HL-60 (cell line): ENCODE measurements around the gene DIRAS2.

ENCODE experiments used
- TF ChIP-seq, protein P1 (sequence below): IDR thresholded peaks from one replicate; pipeline ENCODE4 v1.5.1; 2011; ENCODE audit warnings: low read length, control low read depth, inconsistent platforms; ENCODE audit not compliant: insufficient read depth
- TF ChIP-seq, protein P2 (sequence below): IDR thresholded peaks from 2 replicates; pipeline ENCODE4 v1.6.1; 2012; ENCODE audit warnings: low read depth; ENCODE audit not compliant: insufficient replicate concordance

DNA sequence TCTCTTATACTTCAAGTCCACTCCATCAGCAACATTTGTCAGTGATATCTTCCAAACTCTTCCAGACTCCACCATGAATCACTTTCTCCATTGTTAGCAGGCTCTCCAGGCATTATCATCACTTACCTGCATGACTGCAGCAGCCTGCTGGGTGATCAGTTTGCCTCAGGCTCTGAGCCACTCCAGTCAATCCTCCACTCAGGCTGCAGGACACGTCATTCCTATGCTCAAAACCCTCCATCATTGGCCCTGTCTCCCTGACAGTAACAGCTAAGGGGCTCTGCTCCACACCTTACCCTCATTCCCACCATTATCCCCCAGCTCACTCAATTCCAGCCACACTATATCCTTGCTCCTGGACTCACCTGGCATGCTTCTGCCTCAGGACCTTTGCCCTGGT, 10.7 kb downstream of the DIRAS2 start:
- TF ChIP-seq, protein P1, sequence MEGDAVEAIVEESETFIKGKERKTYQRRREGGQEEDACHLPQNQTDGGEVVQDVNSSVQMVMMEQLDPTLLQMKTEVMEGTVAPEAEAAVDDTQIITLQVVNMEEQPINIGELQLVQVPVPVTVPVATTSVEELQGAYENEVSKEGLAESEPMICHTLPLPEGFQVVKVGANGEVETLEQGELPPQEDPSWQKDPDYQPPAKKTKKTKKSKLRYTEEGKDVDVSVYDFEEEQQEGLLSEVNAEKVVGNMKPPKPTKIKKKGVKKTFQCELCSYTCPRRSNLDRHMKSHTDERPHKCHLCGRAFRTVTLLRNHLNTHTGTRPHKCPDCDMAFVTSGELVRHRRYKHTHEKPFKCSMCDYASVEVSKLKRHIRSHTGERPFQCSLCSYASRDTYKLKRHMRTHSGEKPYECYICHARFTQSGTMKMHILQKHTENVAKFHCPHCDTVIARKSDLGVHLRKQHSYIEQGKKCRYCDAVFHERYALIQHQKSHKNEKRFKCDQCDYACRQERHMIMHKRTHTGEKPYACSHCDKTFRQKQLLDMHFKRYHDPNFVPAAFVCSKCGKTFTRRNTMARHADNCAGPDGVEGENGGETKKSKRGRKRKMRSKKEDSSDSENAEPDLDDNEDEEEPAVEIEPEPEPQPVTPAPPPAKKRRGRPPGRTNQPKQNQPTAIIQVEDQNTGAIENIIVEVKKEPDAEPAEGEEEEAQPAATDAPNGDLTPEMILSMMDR, result no peak
- TF ChIP-seq, protein P2, sequence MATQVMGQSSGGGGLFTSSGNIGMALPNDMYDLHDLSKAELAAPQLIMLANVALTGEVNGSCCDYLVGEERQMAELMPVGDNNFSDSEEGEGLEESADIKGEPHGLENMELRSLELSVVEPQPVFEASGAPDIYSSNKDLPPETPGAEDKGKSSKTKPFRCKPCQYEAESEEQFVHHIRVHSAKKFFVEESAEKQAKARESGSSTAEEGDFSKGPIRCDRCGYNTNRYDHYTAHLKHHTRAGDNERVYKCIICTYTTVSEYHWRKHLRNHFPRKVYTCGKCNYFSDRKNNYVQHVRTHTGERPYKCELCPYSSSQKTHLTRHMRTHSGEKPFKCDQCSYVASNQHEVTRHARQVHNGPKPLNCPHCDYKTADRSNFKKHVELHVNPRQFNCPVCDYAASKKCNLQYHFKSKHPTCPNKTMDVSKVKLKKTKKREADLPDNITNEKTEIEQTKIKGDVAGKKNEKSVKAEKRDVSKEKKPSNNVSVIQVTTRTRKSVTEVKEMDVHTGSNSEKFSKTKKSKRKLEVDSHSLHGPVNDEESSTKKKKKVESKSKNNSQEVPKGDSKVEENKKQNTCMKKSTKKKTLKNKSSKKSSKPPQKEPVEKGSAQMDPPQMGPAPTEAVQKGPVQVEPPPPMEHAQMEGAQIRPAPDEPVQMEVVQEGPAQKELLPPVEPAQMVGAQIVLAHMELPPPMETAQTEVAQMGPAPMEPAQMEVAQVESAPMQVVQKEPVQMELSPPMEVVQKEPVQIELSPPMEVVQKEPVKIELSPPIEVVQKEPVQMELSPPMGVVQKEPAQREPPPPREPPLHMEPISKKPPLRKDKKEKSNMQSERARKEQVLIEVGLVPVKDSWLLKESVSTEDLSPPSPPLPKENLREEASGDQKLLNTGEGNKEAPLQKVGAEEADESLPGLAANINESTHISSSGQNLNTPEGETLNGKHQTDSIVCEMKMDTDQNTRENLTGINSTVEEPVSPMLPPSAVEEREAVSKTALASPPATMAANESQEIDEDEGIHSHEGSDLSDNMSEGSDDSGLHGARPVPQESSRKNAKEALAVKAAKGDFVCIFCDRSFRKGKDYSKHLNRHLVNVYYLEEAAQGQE, result no peak
